GM18868 (cell line): ENCODE data around the gene NTRK3.

Source experiments
- ATAC-seq: cut with Tn5 transposase; IDR thresholded peaks from one replicate; pipeline ENCODE4 v1.9.1; 2021; ENCODE audit warnings: mild to moderate bottlenecking, moderate library complexity; ENCODE audit not compliant: unreplicated experiment

Gene NTRK3

GRCh38 chr15:88232771-88233201, 23.8 kb downstream of the NTRK3 start:
- ATAC-seq = no peak

- ATAC-seq = no peak
These were observed 24.5 kb downstream of the NTRK3 start for GRCh38 chr15:88231909-88232644.

GRCh38 chr15:88230823-88231222, 25.7 kb downstream of the NTRK3 start:
- no peak for ATAC-seq

GRCh38 chr15:88225461-88225860, 31.1 kb downstream of the NTRK3 start:
- no peak for ATAC-seq

GRCh38 chr15:88223084-88223483, 33.5 kb downstream of the NTRK3 start:
- ATAC-seq = no peak

GRCh38 chr15:88221836-88222235, 34.7 kb downstream of the NTRK3 start:
- ATAC-seq = no peak

GRCh38 chr15:88220443-88221335, 35.9 kb downstream of the NTRK3 start:
- ATAC-seq = no peak

GRCh38 chr15:88219623-88220022, 36.9 kb downstream of the NTRK3 start:
- no peak for ATAC-seq

GRCh38 chr15:88218557-88219221, 37.9 kb downstream of the NTRK3 start:
- ATAC-seq = no peak

GRCh38 chr15:88215066-88215648, 41.4 kb downstream of the NTRK3 start:
- ATAC-seq = no peak

GRCh38 chr15:88209111-88209510, 47.4 kb downstream of the NTRK3 start:
- no peak for ATAC-seq

- ATAC-seq = no peak
These were observed 48.1 kb downstream of the NTRK3 start for GRCh38 chr15:88208396-88208795.

- ATAC-seq = no peak
These were observed 49.0 kb downstream of the NTRK3 start for GRCh38 chr15:88207565-88207964.

GRCh38 chr15:88204584-88204983, 52.0 kb downstream of the NTRK3 start:
- ATAC-seq = no peak

GRCh38 chr15:88202231-88202630, 54.3 kb downstream of the NTRK3 start:
- no peak for ATAC-seq

- ATAC-seq = no peak
These were observed 55.3 kb downstream of the NTRK3 start for GRCh38 chr15:88201207-88201606.

GRCh38 chr15:88196961-88197360, 59.6 kb downstream of the NTRK3 start:
- ATAC-seq = no peak

- ATAC-seq = no peak
These were observed 62.4 kb downstream of the NTRK3 start for GRCh38 chr15:88194162-88194561.

- no peak for ATAC-seq
These were observed 63.1 kb downstream of the NTRK3 start for GRCh38 chr15:88193415-88193814.

GRCh38 chr15:88191812-88192165, 64.8 kb downstream of the NTRK3 start:
- no peak for ATAC-seq

GRCh38 chr15:88190232-88190631, 66.3 kb downstream of the NTRK3 start:
- ATAC-seq = no peak
